Prostate gland (tissue), 2 donors: ENCODE data around the gene UBR2. TPM values are rescaled to one million over a fixed set of nuclear protein-coding genes. Genes with fewer than 3 reads are reported as not detected.

Source experiments
- DNase-seq: peaks from one replicate; pipeline ENCODE4 v3.0.0-alpha.2; 2019; ENCODE audit warnings: low spot score
- H3K27ac ChIP-seq, 2 donors: fragments of 200-600 bp; sonication (generic); 2 replicates each; pipeline ENCODE4 v1.5.1; 2017 to 2019
- H3K27me3 ChIP-seq: fragments of 200-600 bp; sonication (generic); replicated peaks from 2 replicates; pipeline ENCODE4 v1.5.1; 2019; ENCODE audit not compliant: insufficient read depth
- H3K36me3 ChIP-seq, 2 donors: fragments of 200-600 bp; sonication (generic); 1 replicate in 1 of 2; 2 replicates in 1 of 2; pipeline versions ENCODE4 v1.5.1 to v1.8.1; 2017 to 2019
- H3K4me1 ChIP-seq: fragments of 200-600 bp; sonication (generic); replicated peaks from 2 replicates; pipeline ENCODE4 v1.5.1; 2019
- H3K4me3 ChIP-seq, 2 donors: fragments of 200-600 bp; sonication (generic); 2 replicates each; pipeline ENCODE4 v1.5.1; 2017 to 2019
- H3K9me3 ChIP-seq: fragments of 200-600 bp; sonication (generic); 2 replicates; pipeline ENCODE4 v1.5.1; 2017
- POLR2A ChIP-seq: fragments of 450-650 bp; IDR thresholded peaks from one replicate; pipeline ENCODE4 v1.6.1; 2016; ENCODE audit warnings: antibody characterized with exemption, mild to moderate bottlenecking
- POLR2AphosphoS5 ChIP-seq: sonication (generic); formaldehyde crosslinking; IDR thresholded peaks from one replicate; pipeline ENCODE4 v1.6.1; 2017; ENCODE audit warnings: antibody characterized with exemption
- WGBS: methylation state at CpG from one replicate; pipeline ENCODE4 v1.1.5; 2018; 5-methylcytosine and 5-hydroxymethylcytosine counted together
- intact Hi-C: fragments of 100-400 bp; cut with DNase I; formaldehyde crosslinking; loops from one replicate; pipeline ENCODE4 v1.14.2; 2022
- total RNA-seq, 2 donors: library from RNA; depleted of rRNA; stranded (reverse); fragments of >200 nt; gene quantifications; one replicate each; pipeline ENCODE4 v1.1.0, GENCODE V29; 2016
- TF ChIP-seq, protein P1 (sequence below), 4 experiments: fragments of 200-600 bp in 2 of 4; fragments of 450-650 bp in 2 of 4; sonication (generic) in 2 of 4; IDR thresholded peaks; 1 replicate in 3 of 4; 2 replicates in 1 of 4; pipeline ENCODE4 v1.5.1; 2016 to 2019; ENCODE audit warnings: antibody characterized with exemption in 4 of 4, mild to moderate bottlenecking in 2 of 4, moderate library complexity in 2 of 4

UBR2 gene
- total RNA-seq, 2 donors from 2014 or later: 24.2 to 25.6 TPM

DNA sequence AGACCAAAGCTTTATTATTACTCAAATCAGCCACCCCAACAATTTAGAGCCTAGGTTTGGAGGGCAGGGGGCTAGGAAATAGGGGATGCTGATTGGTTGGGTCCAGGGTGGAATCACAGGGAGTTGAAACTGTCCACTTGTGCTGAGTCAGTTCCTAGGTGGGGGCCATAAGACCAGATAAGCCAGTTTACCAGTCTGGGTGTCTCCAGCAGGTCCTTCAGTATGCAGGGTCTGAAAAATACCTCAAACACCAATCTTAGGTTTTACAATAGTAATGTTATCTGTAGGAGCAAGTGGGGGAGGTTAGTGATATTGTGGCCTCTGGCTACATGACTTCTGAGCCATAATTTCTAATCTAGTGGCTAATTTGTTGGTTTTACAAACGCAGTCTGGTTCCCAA lies 63.2 kb downstream of the UBR2 start:
- DNase-seq: no peak
- intact Hi-C loops: no loop called here
- WGBS: 80% methylated on average over 1 of the region's 1 CpG
- TF ChIP-seq POLR2AphosphoS5 (no peak), POLR2A (no peak)
- TF ChIP-seq, protein P1, sequence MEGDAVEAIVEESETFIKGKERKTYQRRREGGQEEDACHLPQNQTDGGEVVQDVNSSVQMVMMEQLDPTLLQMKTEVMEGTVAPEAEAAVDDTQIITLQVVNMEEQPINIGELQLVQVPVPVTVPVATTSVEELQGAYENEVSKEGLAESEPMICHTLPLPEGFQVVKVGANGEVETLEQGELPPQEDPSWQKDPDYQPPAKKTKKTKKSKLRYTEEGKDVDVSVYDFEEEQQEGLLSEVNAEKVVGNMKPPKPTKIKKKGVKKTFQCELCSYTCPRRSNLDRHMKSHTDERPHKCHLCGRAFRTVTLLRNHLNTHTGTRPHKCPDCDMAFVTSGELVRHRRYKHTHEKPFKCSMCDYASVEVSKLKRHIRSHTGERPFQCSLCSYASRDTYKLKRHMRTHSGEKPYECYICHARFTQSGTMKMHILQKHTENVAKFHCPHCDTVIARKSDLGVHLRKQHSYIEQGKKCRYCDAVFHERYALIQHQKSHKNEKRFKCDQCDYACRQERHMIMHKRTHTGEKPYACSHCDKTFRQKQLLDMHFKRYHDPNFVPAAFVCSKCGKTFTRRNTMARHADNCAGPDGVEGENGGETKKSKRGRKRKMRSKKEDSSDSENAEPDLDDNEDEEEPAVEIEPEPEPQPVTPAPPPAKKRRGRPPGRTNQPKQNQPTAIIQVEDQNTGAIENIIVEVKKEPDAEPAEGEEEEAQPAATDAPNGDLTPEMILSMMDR (IDR thresholded peaks at IDR 0.05): no peak
- H3K4me3 ChIP-seq: no peak overlapping the region
- no peaks in the 10 kb centered on the region for H3K36me3 ChIP-seq
- no peaks in the 10 kb centered on the region for H3K9me3 ChIP-seq
- no peaks in the 10 kb centered on the region for H3K4me1 ChIP-seq
- no peak overlapping the region for H3K27ac ChIP-seq
- no peaks in the 10 kb centered on the region for H3K27me3 ChIP-seq

DNA sequence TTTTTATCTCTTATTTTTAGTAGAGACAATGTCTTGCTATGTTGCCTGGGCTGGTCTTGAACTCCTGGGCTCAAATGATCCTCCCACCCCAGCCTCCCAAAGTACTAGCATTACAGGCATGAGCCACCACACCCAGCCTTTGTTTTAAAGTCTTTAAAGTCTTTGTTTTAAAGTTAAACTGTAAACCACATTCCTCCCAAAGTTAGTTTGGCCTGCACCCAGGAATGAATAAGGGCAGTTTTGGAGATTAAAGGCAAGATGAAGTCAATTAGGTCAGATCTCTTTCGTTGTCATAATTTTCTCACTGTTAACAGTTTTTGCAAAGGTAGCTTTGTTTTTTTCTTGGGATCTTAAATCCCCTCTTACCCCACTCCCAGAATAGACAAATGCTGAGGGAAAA lies 63.8 kb downstream of the UBR2 start:
- TF ChIP-seq POLR2AphosphoS5 (no peak), POLR2A (no peak)
- TF ChIP-seq, protein P1 (IDR thresholded peaks at IDR 0.05): no peak
- Histone ChIP-seq H3K27ac (no peak overlapping the region), H3K36me3 (no peaks in the 10 kb centered on the region), H3K27me3 (no peaks in the 10 kb centered on the region), H3K4me1 (no peaks in the 10 kb centered on the region), H3K4me3 (no peak overlapping the region), H3K9me3 (no peaks in the 10 kb centered on the region)
- intact Hi-C loops: no loop called here
- no peak for DNase-seq
- 16% methylated on average over 1 of the region's 1 CpG for WGBS

DNA sequence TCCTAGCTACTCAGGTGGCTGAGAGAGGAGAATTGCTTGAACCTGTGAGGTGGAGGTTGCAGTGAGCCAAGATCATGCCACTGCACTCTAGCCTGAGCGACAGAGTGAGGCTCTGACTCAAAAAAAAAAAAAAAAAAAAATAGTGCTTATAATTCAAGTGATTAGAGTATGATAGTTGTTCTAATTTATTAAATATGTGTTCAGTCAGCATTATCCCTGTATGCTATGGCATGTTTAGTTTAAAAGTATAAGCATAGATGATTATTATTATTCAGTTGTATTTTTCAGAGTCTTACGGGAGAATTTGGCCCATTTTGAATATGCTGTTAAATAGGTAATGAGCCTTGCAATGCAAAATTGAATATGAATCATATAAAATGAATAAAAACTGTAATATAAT lies 64.8 kb downstream of the UBR2 start:
- WGBS: 91% methylated on average over 2 of the region's 2 CpGs
- H3K4me3 ChIP-seq: no peak overlapping the region
- no peaks in the 10 kb centered on the region for H3K9me3 ChIP-seq
- peaks cover 0 to 5% of the 10 kb centered on the region in 2 donors for H3K36me3 ChIP-seq
- H3K4me1 ChIP-seq: no peaks in the 10 kb centered on the region
- TF ChIP-seq, protein P1 (IDR thresholded peaks at IDR 0.05): no peak
- TF ChIP-seq POLR2AphosphoS5 (no peak), POLR2A (no peak)
- DNase-seq: no peak
- intact Hi-C loops: no loop called here
- H3K27ac ChIP-seq: no peak overlapping the region
- H3K27me3 ChIP-seq: no peaks in the 10 kb centered on the region

DNA sequence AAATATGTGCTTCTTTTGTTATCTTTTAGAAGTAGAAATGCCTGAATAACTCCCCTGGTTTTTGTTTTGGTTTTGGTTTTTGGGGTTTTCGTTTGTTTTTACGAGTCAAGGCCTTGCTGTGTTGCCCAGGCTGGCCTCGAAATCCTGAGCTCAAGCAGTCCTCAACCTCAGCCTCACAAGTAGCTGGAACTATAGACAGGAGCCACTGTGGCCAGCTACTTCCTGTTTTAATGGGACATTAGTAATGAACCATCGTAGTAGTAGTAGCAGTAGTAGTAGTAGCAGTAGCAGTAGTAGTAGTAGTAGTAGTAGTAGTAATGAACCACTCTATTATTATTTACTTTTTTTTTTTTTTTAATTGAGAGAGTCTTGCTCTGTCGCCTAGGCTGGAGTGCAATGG lies 66.0 kb downstream of the UBR2 start:
- Histone ChIP-seq H3K27me3 (no peaks in the 10 kb centered on the region), H3K27ac (no peak overlapping the region), H3K4me1 (no peaks in the 10 kb centered on the region), H3K36me3 (peaks cover 4 to 5% of the 10 kb centered on the region in 2 donors), H3K4me3 (no peak overlapping the region), H3K9me3 (no peaks in the 10 kb centered on the region)
- WGBS: 78% methylated on average over 5 of the region's 5 CpGs
- TF ChIP-seq POLR2AphosphoS5: no peak
- DNase-seq: no peak
- intact Hi-C loops: no loop called here

DNA sequence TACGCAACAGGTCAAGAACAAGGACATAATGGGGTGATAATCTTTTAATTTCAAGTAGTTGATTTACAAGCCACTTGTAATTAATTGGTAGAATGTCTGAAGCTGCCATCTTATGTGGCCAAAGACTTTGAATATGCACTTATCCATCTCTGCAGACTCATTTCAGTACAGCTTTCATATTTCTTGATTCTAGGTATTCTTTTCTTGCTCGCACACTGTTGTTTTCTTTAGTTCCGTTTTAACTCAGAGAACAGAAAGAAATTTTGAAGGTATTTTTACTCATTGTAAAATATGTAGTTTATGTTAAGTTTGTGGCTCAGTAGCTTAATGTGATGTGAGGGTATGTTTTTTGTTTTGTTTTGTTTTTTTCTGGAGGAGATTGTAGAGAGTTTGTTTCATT lies 73.9 kb downstream of the UBR2 start:
- no peaks in the 10 kb centered on the region for H3K27me3 ChIP-seq
- intact Hi-C loops: no loop called here
- WGBS: 94% methylated on average over 3 of the region's 3 CpGs
- DNase-seq: no peak
- H3K36me3 ChIP-seq: peaks cover 4 to 16% of the 10 kb centered on the region in 2 donors
- TF ChIP-seq POLR2AphosphoS5 (no peak), POLR2A (no peak)
- TF ChIP-seq, protein P1 (IDR thresholded peaks at IDR 0.05): no peak
- no peak overlapping the region for H3K27ac ChIP-seq
- H3K9me3 ChIP-seq: no peaks in the 10 kb centered on the region
- H3K4me3 ChIP-seq: no peak overlapping the region
- no peaks in the 10 kb centered on the region for H3K4me1 ChIP-seq
